Activated CD4-positive, alpha-beta T cell treated with anti-CD3 and anti-CD28 coated beads for 24 hours (primary cell): Measurements from ENCODE around the gene RGL4.
"Not testable (repeated sequence)": the region's sequence is repeated elsewhere in the genome, so short reads cannot be mapped to it uniquely, and the experiment has no call there.

ENCODE experiments used
- DNase-seq, 2 donors: peaks; one replicate each; pipeline ENCODE4 v3.0.0-alpha.2; 2020; ENCODE audit warnings: low read depth in 2 of 2

RGL4 gene

DNA sequence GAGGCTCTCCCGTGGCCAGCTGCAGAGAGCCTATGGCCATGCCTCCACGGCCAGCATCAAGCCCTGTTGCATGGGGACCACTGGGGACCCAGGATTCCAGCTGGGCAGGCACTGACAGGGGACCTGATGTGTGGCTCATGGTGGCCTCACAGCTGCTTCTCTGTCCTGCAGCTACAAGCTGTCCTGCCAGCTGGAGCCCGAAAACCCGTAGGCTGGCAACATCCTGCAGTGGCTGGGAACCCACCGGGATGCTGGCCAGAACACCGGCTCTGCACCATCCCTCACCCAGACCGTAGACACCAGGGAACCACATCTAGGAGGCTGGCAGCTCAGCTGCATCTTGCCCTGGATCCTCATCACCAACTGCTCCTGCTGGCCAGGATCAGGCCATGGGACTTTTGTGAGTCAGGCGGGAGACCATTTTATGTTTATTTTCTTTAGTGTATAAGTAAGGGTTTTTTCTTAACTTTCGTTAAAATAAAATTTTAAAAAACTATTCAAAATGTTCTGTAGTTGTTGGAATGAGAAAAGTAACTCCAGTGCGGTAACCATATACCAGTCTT is 7.9 kb downstream of the RGL4 start:
- DNase-seq, result no peak

- DNase-seq, result no peak
These were observed 9.9 kb downstream of the RGL4 start for GRCh38 chr22:23700706-23701105.

- DNase-seq, result no peak
These were observed 13.2 kb downstream of the RGL4 start for GRCh38 chr22:23704062-23704461.

- no peak for DNase-seq
These were observed 14.0 kb downstream of the RGL4 start for GRCh38 chr22:23704829-23705228.

DNA sequence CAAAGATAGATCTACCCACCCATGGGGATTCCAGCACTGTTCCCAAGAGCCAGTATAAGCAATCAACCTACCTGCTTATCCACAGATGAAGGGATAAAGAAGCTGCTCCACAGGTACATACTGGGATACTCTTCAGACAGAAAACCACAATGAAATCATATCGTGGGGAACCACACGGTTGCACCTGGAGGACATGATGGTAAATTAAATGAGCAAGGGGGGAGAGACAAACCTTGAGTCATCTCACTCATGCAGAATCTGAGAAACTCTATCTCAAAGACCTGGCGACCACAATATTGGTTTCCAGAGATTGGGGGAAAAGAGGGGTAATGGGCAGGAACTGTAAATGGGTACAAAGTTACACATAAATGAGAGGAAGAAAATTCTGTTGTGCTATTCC is 14.5 kb downstream of the RGL4 start:
- DNase-seq, result peak in 1 of 2 donors; percentile 20

GRCh38 chr22:23708270-23708669 is 17.5 kb downstream of the RGL4 start:
- DNase-seq, result no peak

DNA sequence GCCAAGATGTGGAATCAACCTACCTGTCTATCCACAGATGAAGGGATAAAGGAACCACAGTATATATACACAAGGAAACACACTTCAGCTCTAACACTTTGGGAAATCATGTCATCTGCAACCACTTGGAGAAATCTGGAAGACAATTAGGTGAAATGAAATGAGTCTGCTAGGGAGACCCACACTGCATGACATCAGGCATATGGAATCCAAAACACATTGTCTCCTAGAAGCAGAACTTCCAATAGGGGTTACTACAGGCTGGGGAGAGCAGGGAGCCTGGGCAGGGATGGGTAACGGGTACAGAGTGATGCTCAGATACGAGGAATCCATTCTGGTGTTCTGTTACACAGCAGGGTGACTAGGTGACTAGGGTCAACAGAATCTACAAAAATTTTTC is 18.3 kb downstream of the RGL4 start:
- DNase-seq, result no peak

- no peak for DNase-seq
These were observed 21.4 kb downstream of the RGL4 start for GRCh38 chr22:23712256-23712655.

DNA sequence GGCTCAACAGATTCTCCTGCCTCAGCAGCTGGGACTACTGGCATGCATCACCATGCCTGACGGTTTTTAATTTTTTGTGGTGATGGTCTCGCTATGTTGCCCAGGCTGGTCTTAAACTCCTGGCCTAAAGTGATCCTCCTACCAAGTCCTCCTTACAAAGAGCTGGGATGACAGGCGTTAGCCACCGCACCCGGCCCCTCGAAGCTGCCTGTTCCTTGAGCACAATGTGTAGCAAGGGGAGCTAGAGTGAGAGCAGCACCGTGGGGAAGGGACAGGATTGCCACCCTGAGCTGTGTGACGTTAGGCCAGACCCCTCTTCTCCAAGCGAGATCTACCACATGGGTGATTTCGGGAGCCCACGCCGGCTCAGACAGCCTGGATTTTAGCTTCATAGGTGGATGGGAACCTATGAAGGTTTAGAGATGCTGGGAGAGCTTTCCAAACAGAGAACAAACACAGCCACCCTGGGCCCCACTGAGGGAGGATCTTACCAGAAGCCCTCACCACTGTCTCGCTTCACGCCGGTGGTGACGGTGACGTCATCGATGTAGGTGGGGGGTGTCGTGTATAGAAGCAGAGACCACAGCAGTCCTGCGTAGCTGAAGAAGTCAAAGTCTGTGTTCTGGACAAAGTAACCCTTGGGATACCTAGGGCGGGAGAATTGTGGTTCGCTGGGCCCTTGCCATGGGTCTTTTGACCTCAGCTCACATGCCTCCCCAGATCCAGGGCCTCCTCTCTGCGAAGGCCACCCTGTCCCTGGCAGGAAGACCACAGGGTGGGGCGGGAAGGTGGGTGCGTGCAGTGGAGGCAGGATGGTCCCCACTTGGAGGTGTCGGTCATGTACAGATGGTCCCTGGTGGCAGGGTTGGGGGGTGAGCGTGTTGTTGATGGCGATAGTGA is 23.1 kb downstream of the RGL4 start:
- DNase-seq, result no peak

DNA sequence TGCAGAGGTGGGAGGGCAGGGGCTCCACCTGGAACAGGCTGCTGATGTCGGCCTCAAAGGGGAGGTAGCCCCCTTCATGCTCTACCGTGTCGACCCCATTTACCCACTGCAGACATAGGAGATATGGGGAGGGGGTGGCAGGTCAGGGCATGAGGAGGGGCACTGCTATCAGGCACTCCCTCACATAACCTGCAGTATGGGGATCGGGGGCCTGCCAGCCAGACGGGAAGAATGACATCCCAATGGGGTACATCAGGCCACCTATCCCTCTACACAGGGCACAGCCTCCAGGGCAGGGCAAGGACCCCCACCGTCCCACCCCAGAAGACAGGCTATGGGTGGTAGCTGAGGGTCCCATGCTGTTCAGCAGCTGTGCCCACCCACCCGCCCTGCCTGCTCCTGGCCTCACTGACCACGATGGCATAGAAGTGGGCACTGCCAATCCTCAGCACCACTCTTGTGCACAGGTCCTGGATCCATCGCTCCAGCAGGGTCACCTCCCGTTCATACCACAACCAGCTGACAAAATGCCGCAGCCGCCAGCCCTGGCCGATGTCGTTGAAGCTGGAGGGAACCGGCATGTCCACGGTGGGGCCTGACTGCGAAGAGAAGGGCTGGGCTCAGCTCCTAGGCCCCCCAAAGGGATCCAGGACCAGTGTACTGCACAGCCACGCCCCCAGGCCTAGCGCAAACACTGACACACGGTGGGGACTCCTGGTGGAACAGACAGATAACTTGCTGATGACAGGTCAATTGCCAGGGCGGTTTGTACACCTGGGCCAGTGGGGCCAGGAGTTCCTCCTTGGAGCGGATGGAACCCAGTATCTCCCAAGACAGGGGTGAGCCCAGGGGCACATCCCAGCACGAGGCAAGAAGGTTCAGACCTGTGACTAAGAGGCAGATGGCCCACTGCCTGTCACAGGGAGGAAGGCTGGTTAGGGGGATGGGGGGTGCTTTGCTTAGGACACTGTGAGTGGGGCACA is 24.1 kb downstream of the RGL4 start:
- no peak for DNase-seq

DNA sequence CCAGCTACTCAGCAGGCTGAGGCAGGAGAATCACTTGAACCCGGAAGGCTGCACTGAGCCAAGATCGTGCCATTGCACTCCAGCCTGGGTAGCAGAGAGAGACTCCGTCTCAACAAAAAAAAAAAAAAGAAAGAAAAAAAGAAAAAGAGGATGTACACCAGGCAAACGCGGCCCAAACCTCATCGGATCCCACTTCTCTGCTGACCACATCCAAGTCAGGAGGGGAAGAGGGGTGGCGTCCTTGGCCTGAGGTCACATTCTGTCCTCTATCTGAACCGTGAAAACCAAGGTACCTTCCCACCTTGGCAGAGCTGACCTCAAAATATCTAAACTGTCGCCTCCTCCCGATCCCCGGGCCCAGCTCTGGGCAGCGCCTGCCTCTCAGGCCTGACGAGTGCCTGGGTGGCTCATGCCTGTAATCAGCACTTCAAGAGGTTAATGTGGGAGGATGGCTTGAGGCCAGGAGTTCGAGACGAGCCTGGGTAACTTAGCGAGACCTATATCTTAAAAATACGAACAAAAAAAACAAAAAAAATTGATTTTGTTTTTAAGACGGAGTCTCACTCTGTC is 25.1 kb downstream of the RGL4 start:
- no peak for DNase-seq

DNA sequence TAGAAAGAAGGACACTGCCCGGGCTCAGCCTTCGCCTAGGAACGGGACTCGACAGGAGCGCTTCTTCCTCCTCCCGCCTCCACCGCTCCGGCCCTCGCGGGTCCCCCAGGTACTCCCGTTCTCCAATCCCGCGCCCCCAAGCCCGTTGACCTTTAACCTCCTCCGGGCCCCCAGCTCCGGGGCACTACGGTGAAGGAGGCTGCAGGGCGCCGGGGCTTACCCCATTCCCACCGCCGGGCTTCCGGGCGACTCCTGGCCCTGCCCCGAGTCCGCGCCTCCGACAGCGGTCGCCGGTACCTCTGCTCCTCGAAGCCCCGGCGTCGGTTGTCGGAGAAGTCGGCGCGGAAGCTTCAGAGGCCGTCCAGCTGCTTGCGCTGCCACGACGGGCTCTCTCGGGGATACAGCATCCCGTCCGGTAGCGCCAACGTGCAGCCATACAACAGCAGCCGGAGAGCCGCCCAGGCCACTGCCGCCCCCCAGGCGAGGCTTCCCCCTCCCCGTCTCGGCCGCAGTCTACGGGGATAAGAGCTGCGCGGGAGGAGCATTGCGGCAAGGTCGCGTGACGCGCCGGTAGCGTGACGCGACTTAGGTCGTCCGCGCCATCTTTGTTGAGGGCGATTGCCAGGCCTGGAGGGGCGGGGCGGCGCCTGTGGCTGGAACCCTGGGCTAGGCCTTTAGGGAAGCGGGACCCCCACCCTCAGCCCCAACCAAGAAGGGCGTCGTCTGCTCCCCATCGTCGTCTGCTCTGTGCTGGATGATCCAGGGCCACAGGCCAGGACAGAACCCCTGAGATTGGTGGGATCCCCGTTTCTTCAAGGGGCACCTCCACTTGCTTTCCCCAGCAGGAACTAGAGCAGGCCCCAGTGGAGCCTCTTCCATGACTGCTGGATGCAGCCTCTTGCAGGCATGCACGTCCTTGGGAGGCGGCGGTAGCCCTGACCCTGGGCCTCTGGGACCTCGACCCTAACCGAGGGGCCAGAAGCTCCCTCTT is 26.3 kb downstream of the RGL4 start:
- peak; percentile 68 to 71 for DNase-seq

- DNase-seq, result no peak
These were observed 27.8 kb downstream of the RGL4 start for GRCh38 chr22:23718371-23719165.

GRCh38 chr22:23720855-23721254 is 30.0 kb downstream of the RGL4 start:
- no peak for DNase-seq

GRCh38 chr22:23722160-23722559 is 31.3 kb downstream of the RGL4 start:
- no peak for DNase-seq

DNA sequence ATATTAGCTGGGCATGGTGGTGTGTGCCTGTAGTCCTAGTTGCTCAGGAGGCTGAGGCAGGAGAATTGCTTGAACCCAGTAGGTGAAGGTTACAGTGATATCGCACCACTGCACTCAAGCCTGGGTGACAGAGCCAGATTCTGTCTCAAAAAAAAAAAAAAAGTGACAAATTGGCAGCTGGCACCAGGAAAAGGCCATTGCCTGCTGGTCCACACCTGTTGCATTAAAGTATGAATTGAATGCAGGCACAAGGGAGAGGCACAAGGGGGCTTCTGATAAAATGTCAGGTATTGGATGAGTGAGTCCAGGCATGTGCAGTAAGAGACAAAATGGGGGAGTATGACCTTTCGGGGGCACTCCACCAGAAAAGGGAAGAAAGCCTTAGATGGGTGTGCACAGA is 31.9 kb downstream of the RGL4 start:
- DNase-seq, result no peak

DNA sequence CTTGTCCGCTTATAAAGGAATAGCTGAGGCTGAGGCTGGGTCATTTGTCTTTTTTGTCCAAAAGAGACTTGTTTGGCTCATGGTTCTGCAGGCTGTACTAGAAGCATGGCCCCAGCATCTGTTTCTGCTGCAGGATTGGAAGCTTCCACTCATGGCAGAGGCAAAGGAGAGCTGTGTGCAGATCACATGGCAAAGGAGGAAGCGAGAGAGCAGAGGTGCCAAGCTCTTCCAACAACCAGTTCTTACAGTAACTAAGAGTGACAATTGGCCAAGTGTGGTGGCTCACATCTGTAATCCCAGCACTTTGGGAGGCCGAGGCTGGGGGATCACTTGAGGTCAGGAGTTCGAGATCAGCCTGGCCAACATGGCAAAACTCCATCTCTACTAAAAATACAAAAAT is 37.3 kb downstream of the RGL4 start:
- not testable (repeated sequence) for DNase-seq

DNA sequence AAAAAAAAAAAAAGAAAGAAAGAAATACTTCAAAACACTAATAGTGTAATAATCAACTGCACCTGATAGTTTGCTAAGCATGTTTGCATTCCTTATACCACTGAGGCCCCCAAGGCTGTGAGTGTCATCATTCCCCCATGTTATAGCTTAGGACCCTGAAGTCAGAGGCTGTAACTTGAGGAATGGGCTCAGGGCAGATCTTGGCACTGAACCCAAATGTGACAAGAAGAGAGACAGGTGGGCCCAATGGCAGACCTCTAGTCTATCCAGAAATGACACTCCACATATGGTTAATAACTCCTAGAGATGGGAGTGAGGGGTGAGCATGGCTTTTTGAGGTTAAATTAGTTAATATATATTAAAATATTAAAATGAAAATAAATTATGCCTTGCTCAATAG is 46.9 kb downstream of the RGL4 start:
- no peak for DNase-seq

DNA sequence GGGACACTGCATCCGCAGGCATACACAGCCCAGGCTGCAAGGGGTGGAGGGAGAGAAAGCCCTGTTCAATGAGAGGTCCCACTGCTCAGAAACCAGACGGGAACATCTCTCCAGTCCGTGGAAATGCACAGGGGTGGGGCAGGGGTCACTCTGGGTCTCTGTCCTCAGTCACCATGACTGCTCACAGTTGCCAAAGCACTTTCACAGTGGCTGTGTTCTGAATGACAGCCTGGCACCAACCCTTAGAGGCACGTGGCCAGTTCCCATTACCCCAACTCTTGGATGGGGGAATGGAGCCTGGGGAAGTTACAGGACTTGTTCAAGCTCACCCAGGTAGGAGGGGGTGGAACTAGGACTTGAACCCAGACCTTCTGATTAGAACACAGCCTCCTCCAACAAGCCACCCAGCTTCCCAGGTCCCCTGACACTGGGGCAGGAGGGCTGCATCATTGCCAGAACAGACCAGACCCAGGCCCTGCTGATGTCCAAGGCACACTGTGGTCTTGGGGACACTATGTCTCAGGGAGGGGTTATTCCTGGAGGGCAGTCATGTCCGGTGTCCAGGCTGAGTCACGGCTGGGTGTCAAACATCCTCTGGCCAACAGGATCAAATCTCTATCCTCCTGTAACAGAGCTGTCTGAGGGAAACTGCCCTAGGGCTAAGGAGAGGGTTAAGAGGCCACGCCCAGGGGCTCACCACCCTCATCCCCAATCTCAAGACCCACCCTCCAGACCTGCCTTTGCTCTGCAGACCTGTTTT is 51.9 kb downstream of the RGL4 start:
- DNase-seq, result no peak
